Ishikawa (cell line): ENCODE measurements around the gene CD300LG.

Source experiments
- NFIC ChIP-seq: IDR thresholded peaks from 2 replicates; pipeline ENCODE4 v1.6.1; 2012
- ZBTB7A ChIP-seq: IDR thresholded peaks from 2 replicates; pipeline ENCODE4 v1.6.1; 2012; ENCODE audit warnings: low read depth

DNA sequence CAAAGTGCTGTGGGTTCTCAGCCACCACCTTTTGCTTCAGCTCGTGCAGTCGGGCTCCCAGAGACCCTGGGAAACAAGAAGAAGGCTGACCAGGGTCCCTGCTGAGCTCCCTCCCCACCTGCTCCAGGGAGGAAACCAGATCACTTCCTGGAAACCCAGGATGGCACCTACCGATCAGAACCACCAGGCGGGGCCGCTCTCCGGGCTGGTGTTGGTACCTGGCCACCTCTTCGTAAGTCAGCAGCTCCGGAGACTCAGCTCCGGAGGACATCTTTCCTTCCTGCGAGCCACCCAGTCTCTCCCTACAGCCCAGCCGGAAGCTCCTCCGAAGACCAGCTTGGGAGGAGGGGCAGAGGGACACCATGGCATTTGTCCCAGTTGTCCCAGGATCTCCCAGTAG lies 33.0 kb upstream of the CD300LG start:
- TF ChIP-seq ZBTB7A = no peak
- no peak for TF ChIP-seq NFIC
